SU-DHL-6 (cell line): ENCODE data around the gene CNTN2.

Experiments used
- H2AFZ ChIP-seq: fragments of 200-600 bp; sonication (generic); 2 replicates; pipeline ENCODE4 v1.6.1; 2014; ENCODE audit warnings: low read depth, mild to moderate bottlenecking, moderate library complexity, mixed read lengths, antibody characterized with exemption, low read length; ENCODE audit not compliant: severe bottlenecking
- H3F3A ChIP-seq: fragments of 200-600 bp; shearing (Covaris generic); 2 replicates; pipeline ENCODE4 v1.6.0; 2016; ENCODE audit warnings: antibody characterized with exemption, mild to moderate bottlenecking; ENCODE audit not compliant: insufficient read depth
- H3K27ac ChIP-seq: fragments of 200-600 bp; sonication (generic); 2 replicates; pipeline ENCODE4 v1.5.1; 2016; ENCODE audit warnings: low read depth, mild to moderate bottlenecking, low read length, moderate library complexity, mixed read lengths
- H3K27me3 ChIP-seq: fragments of 200-600 bp; sonication (generic), shearing (Covaris generic); 2 replicates; pipeline ENCODE4 v1.6.0; 2014; ENCODE audit warnings: mild to moderate bottlenecking, low read length
- H3K36me3 ChIP-seq: fragments of 200-600 bp; sonication (generic); 2 replicates; pipeline ENCODE4 v1.6.1; 2014; ENCODE audit warnings: mild to moderate bottlenecking, low read length, mixed read lengths
- H3K4me2 ChIP-seq: fragments of 300-600, 200-600 bp; shearing (Covaris generic), sonication (generic); 2 replicates; pipeline ENCODE4 v1.6.0; 2014; ENCODE audit warnings: low read length, low read depth, mild to moderate bottlenecking; ENCODE audit not compliant: poor library complexity, severe bottlenecking
- H3K4me3 ChIP-seq: fragments of 200-600 bp; sonication (generic); 2 replicates; pipeline ENCODE4 v1.5.1; 2014; ENCODE audit warnings: antibody characterized with exemption, low read length, mild to moderate bottlenecking, mixed read lengths; ENCODE audit not compliant: insufficient read depth, poor library complexity, severe bottlenecking
- H3K79me2 ChIP-seq: fragments of 200-600 bp; sonication (generic); 2 replicates; pipeline ENCODE4 v1.6.1; 2014; ENCODE audit warnings: mild to moderate bottlenecking, low read length, moderate library complexity; ENCODE audit not compliant: insufficient read depth
- H3K9ac ChIP-seq: fragments of 200-600 bp; sonication (generic); 2 replicates; pipeline ENCODE4 v1.7.0; 2014; ENCODE audit warnings: mild to moderate bottlenecking, low read length
- H3K9me2 ChIP-seq: fragments of 200-600 bp; sonication (generic); replicated peaks from 2 replicates; pipeline ENCODE4 v1.6.1; 2014; ENCODE audit warnings: low read length; ENCODE audit not compliant: insufficient read depth
- H3K9me3 ChIP-seq: fragments of 200-600 bp; sonication (generic); 2 replicates; pipeline ENCODE4 v1.6.1; 2014; ENCODE audit warnings: low read length, mixed read lengths; ENCODE audit not compliant: insufficient read depth
- H4K20me1 ChIP-seq: fragments of 200-600 bp; sonication (generic); 2 replicates; pipeline ENCODE4 v1.6.1; 2014; ENCODE audit warnings: low read depth, mild to moderate bottlenecking, antibody characterized with exemption, low read length, moderate library complexity, mixed read lengths
- EZH2phosphoT487 ChIP-seq: fragments of 200-600 bp; sonication (generic), shearing (Covaris generic); conservative IDR thresholded peaks from 2 replicates; pipeline ENCODE4 v1.6.1; 2018; ENCODE audit warnings: mild to moderate bottlenecking, antibody characterized with exemption, low read length, moderate library complexity, mixed read lengths
- TF ChIP-seq, protein P1 (sequence below): fragments of 200-600 bp; sonication (generic); IDR thresholded peaks from one replicate; pipeline ENCODE4 v1.5.1; 2017; ENCODE audit warnings: antibody characterized with exemption, mild to moderate bottlenecking, low read length, moderate library complexity; ENCODE audit not compliant: insufficient read depth, poor library complexity, severe bottlenecking

Gene CNTN2

DNA sequence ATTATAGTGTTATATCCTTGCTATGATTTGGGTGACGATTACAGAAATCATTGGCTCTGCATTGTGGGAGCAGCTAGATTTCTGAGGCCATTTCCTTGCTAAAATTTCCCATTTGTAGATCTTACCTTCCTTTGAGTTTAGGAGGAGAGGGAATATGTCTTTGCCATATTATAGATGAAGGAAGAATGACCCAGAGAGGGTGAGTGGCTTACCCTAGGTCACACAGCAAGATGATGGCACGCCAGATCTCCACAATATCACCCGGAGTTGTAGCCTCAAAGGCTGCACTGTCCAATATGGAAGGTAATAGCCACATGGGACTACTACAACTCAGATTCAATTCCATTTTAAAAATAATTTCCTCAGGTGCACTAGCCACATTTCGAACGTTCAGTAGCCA, 10.3 kb downstream of the CNTN2 start:
- no peak overlapping the region for H2AFZ ChIP-seq
- H3F3A ChIP-seq: no peaks in the 10 kb centered on the region
- no peak overlapping the region for H3K4me2 ChIP-seq
- no peaks in the 10 kb centered on the region for H3K9me3 ChIP-seq
- no peaks in the 10 kb centered on the region for H3K27me3 ChIP-seq
- no peak for TF ChIP-seq EZH2phosphoT487
- TF ChIP-seq, protein P1, sequence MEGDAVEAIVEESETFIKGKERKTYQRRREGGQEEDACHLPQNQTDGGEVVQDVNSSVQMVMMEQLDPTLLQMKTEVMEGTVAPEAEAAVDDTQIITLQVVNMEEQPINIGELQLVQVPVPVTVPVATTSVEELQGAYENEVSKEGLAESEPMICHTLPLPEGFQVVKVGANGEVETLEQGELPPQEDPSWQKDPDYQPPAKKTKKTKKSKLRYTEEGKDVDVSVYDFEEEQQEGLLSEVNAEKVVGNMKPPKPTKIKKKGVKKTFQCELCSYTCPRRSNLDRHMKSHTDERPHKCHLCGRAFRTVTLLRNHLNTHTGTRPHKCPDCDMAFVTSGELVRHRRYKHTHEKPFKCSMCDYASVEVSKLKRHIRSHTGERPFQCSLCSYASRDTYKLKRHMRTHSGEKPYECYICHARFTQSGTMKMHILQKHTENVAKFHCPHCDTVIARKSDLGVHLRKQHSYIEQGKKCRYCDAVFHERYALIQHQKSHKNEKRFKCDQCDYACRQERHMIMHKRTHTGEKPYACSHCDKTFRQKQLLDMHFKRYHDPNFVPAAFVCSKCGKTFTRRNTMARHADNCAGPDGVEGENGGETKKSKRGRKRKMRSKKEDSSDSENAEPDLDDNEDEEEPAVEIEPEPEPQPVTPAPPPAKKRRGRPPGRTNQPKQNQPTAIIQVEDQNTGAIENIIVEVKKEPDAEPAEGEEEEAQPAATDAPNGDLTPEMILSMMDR: no peak
- H3K9ac ChIP-seq: no peak overlapping the region
- H3K79me2 ChIP-seq: no peaks in the 10 kb centered on the region
- no peak overlapping the region for H3K27ac ChIP-seq
- H4K20me1 ChIP-seq: no peaks in the 10 kb centered on the region
- H3K36me3 ChIP-seq: no peaks in the 10 kb centered on the region
- no peak overlapping the region for H3K4me3 ChIP-seq
- H3K9me2 ChIP-seq: no peaks in the 10 kb centered on the region

DNA sequence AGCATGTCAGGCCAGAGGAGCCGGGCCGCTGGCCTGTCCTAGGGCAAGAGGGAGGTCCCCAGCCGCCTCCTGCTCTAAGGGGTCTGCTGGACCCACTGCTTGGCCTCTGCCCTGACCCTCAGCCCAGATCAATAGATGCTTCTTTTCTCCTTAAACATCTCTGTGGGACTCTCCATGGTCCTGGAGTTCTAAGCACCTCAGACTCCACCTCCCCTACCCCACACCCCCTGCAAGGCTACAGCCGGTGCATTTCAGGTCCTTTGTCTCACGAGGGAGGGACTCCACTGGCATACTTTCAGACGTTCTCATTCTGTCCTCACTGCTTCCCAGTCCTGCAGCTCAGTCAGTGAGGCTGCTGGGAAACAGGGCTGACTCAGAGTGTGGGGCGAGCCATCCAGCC, 11.0 kb downstream of the CNTN2 start:
- Histone ChIP-seq H3K36me3 (no peaks in the 10 kb centered on the region), H3K9ac (no peak overlapping the region), H3K27ac (no peak overlapping the region), H3F3A (no peaks in the 10 kb centered on the region), H3K4me3 (no peak overlapping the region), H3K27me3 (no peaks in the 10 kb centered on the region), H3K4me2 (no peak overlapping the region), H3K9me2 (no peaks in the 10 kb centered on the region), H3K9me3 (no peaks in the 10 kb centered on the region), H3K79me2 (no peaks in the 10 kb centered on the region), H2AFZ (no peak overlapping the region), H4K20me1 (no peaks in the 10 kb centered on the region)
- TF ChIP-seq, protein P1: no peak
- no peak for TF ChIP-seq EZH2phosphoT487

DNA sequence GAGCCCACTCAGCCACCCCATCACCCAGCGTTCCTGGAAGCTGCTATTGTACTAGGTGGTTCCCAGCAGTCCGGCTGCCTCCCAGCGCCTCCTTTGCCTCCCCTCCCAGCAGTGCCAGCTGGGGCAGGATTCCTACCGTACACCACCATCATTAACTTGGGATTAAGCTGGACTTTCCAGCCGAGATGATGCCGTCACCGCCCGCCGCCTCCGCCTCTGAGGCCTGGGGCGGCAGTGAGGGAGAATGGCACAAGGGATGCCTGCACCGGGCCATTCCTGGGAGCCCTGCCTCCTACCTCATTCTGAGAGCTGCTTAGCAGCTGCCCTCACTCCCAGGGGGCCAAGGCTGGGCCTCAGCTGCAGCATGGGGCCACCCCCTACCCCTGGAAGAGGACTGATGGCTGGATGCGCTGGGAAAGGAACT, 13.2 kb downstream of the CNTN2 start:
- Histone ChIP-seq H3K9ac (no peak overlapping the region), H3K4me2 (no peak overlapping the region), H2AFZ (no peak overlapping the region), H3K79me2 (no peaks in the 10 kb centered on the region), H3K4me3 (no peak overlapping the region), H4K20me1 (no peaks in the 10 kb centered on the region), H3K27ac (no peak overlapping the region), H3K9me2 (no peaks in the 10 kb centered on the region), H3K36me3 (no peaks in the 10 kb centered on the region), H3F3A (no peaks in the 10 kb centered on the region), H3K27me3 (no peaks in the 10 kb centered on the region), H3K9me3 (no peaks in the 10 kb centered on the region)
- no peak for TF ChIP-seq EZH2phosphoT487
- TF ChIP-seq, protein P1: no peak
